NCI-H1105 treated with DMSO at 0.1 percent for 48 hours (cell line): ENCODE data around the gene MARK3.

Experiments used
- DNase-seq: peaks from one replicate; lab custom pipeline; 2025; lab: John Stamatoyannopoulos, UW

MARK3 gene

DNA sequence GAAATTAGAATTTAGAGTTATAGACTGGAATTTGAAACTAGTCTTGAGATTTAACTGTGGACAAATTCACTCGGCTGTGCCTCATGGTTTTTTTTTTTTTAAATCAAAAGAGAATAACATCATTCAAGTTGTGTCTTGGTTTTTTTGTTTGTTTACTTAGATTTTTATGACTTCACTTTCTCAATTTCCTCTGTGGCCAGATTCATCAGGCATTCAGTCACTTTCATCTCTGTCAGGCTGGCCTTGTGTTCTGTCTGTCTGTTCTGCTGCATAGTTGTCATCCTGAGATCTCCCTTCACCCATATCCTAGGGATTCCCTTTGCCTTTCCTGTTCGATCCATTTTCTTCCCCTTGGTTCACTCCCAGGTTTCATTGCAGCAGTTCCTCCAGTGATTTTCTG, 10.0 kb downstream of the MARK3 start:
- DNase-seq = no peak

DNA sequence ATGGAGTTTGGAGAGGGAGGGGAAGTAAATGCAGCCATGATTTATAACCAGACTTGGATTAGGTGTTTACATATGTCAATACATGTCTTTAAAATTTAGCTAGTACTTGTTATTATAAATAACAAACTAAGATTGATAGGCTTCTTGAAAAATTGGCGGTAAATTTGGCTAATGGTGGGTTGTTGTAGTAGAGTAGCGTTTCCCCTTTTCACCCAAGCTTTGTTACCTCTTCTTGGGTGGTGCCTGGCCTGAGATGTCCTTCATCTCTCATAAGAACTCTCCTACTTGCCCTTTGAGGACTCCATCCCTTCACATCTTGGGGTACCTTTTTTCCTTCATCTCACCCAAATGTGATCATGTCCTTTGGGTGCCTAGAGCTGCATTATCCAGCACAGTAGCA, 11.2 kb downstream of the MARK3 start:
- no peak for DNase-seq

DNA sequence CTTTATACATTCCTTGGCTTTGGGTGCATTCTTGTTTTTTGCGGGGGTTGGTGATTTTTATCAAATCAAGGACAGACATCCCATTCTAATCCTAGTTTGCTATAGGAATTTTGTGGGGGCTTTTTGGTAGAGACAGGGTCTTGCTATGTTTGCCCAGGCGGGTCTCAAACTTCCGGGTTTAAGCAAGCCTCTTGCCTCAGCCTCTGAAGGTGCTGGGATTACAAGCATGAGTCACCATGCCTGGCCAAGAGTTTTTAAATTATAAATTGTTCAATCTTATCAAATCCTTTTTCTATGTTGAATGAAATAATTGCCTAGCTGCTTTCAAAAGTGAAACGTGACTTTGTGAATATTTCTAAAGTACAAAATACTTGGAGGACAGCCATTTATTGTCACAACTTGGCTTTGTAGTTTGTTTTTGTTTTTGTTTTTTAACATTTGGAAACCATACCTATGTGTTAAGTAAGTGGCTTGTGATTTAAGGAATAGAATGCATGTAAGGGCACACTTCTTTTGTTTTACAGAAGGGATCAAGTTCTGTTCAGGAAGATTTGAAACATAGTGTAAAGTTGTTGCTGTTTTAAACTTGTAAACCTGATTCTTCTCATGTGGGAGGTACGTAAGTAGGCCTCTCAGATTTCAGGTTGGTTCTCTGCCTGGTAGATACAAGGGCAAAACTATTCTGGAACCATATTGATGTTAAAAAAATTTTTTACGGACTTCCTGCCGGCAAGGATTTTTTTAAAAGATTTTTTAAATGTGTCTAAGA, 13.4 kb downstream of the MARK3 start:
- DNase-seq = no peak

DNA sequence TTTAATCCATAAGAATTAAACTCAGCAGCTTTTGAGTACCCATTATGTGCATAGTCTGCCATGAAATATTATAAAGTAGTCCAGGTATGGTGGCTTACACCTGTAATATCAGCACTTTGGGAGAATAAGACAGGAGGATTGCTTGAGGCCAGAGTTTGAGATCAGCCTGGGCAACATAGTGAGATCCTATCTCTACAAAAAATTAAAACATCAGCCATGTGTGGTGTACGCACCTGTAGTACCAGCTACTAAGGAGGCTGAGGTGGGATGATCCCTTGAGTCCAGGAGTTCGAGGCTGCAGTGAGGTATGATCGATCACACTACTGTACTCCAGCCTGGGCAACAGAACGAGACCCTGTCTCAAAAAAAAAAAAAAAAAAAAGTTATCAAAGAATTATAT, 15.3 kb downstream of the MARK3 start:
- no peak for DNase-seq

DNA sequence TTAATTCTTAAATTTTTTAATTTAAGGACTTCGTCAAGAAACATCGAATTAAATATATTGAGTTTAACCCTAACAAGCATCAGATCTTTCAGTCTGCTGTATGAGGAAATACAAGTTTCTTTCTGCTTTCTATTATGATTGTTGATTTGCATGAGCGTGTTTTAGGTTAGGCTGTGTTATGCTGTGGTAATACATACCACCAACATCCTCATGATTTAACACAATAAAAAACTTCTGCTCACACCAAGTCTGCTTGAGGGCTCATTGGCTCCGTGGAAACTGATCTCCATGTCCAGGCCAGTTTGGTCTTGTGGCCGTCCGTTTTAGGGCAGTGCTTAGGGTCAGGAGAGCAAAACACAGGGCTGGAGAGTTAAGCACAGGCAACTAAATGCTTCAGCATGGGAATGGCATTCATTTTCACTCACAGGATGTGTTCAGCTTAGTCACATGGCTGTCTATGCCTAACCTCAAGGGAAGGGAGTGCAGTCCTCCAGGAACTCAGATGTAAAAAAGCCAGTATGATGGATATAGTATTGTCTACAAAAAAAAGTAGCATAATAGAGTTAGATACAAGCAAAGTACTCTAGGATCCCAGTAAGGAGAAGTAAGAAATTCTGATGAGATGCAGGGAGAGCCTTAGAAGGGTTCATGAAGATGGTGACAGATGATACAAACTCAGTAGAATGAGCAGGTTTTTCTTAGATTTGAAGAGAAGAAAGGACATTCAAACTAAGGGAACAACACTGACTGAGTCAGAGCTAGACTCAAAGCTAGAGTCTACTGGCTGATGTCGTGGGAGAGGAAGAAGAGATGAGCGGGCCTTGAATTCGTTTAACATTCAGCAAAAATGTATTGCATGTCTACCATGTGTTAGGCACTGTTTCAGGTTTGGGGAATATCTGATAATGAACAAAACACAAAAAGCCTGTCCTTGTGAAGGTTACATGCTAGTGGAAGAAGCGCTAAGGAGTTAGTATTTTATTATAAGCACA, 16.3 kb downstream of the MARK3 start:
- no peak for DNase-seq

DNA sequence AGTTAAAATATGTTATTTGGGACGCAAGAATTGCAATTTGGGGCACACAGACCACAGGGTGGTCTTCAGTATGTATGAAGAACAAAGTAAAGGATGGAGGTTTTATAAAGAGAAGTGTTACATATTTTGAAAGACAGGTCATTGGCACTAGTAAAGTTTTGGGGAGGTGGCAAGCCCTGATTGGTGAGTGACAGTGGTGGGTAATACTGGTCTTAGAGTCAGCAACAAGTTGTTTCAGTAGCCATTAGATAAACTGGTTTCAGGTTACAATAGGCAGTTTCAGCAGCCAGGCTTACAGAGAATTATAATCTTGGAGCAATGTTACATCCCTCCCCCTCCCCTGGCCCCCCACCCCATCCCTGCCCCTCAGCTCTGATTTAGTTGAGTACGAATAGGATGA, 17.5 kb downstream of the MARK3 start:
- DNase-seq = no peak

DNA sequence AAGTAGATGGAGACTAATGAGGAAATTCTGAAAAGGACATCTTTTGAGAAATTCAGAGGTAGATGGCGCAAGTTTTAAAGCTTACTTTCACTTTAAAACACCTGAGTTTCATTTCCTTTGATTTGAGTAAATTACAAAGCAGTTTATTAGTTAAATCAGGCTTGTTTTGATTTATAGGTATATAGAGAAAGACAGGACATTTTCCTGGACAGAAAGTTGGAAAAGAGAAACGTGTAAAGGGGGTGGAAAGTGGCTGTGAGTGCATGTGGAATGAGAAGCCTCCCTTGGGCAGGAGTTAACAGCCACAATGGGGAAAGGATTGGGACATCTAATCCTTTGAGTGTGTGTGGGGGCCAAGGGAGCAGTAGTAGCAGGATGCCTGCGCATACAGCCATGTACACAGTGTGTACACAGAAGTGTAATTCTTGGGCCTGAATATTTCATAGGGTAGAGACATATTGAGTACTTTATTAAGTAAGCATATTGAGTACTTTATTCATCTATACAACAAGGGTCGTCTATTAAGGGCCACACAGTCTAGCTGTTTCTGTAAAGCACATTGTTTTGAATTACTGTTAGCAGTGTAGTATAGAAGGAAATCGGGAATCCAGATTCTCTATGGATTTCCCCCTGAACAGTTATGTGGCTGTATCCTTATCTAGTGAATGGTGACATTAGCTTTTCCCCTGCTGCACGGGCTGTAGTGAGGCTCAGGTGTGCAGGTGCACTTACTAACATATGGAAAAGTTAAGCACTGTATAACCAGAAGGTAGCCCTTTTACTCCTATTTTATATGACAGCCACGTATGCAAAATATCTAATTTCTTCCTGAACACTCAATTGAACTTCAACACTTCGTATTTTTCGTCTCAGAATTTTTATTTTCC, 19.1 kb downstream of the MARK3 start:
- no peak for DNase-seq

DNA sequence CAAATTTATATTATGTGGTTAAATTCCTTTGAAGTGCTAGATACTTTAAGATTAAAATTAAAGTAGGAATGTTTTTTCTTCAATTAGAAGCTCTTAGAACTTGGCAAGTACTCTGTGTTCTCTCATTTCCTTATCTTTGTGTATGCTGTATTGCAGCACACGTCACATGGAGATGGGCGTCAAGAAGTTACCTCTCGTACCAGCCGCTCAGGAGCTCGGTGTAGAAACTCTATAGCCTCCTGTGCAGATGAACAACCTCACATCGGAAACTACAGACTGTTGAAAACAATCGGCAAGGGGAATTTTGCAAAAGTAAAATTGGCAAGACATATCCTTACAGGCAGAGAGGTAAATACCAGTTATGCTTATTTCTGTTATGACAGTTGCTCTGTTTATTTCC, 19.7 kb downstream of the MARK3 start:
- DNase-seq = no peak

DNA sequence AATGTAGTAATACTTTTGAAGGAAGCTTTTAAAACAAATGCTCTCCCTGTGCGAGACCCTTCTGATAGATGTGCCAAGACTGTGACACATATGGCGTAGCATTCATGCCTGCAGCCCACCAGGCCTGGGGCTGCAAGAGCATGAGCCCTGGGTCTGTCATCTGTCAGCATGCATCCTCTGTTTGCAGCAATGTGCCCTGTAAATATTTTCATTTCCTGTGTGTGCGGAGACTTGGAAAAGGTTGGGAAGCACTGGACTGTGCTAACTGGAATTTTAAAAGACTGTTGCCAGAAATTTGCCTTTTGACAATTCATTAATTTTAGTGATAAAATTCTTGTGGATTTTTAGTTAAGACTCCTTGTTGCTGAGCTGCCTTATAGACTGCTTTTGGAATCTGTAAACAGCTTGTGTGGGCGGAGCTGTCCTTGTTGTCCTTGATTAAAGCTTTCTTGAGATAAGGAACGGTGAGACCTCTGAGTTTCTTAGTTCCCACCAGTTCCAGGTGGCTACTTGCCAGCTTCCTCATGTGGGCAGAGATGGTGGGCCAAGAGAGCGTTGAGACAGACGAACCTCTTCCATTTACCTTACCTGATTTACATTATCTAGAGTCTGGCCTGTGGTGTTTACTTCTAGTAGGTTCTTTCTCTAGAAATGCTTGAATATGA, 23.4 kb downstream of the MARK3 start:
- DNase-seq = no peak

DNA sequence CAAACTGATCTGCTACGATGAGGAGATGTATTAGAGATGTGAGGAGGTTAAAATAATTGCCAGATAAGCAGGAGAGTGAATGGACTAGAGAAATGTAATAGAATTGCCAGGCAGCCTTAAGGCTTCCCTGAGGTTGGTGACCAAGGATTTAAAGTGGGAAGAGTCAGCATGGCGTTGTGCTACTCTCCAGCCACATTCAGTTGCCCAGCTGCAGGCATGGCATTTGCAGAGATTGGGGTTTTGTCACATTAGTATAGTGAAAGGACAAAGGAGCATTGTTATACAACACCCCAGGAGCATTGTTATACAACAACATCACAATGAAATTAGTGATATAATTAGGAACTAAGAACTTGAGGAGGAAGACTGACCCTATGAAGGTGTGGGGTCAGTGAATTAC, 31.7 kb downstream of the MARK3 start:
- no peak for DNase-seq

DNA sequence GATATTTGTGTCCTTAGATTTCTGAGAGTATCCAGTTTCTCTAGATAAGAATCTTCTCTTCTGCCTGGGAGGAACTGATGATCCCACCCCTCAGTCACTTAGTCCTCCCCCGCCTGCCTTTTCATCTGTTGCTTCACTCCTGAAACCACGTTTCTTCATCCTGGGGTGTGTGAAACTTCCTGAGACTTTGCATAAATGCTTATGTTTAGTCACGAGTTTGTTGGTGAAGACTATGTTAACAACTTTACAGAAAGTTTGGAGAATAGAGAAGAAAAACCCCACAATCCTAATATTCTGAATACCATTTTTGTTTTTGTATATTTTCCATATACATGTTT, 33.2 kb downstream of the MARK3 start:
- no peak for DNase-seq

DNA sequence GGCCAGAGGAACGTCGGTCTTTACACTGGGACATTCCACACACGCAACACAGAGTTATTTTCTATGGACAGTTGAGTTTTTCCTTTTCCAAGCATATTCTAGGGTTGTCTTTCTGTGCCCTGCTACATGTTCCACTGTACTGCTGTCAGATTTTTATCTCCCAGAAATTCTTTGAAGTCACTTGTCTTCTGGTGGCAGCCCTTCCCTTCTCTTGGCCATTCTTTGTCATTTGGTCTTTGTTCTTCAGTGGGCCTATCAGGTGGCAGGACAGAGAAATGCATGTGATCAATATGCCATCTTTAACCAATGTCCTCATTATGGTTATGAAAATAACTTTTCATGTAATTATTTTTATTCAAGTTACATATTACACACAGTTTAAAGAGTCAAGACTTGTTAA, 36.3 kb downstream of the MARK3 start:
- no peak for DNase-seq

DNA sequence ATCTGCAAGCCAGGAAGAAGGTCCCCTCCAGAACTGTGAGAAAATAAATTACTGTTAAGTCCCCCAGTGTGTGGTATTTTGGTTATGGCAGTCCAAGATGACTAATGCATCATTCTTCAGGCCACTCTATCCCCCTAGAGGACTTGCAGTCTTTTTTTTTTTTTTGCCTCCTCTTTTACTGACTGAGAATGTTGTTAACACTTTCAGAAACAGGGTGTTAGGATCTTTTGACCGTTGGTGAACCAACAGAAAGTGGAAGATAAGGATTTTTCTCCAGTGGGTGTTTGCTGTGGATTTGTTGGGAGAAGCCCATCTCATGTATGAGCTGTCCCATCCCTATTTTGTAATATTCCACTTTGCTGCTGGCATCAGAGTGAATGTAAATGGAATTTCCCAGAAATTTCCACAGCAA, 37.8 kb downstream of the MARK3 start:
- no peak for DNase-seq

DNA sequence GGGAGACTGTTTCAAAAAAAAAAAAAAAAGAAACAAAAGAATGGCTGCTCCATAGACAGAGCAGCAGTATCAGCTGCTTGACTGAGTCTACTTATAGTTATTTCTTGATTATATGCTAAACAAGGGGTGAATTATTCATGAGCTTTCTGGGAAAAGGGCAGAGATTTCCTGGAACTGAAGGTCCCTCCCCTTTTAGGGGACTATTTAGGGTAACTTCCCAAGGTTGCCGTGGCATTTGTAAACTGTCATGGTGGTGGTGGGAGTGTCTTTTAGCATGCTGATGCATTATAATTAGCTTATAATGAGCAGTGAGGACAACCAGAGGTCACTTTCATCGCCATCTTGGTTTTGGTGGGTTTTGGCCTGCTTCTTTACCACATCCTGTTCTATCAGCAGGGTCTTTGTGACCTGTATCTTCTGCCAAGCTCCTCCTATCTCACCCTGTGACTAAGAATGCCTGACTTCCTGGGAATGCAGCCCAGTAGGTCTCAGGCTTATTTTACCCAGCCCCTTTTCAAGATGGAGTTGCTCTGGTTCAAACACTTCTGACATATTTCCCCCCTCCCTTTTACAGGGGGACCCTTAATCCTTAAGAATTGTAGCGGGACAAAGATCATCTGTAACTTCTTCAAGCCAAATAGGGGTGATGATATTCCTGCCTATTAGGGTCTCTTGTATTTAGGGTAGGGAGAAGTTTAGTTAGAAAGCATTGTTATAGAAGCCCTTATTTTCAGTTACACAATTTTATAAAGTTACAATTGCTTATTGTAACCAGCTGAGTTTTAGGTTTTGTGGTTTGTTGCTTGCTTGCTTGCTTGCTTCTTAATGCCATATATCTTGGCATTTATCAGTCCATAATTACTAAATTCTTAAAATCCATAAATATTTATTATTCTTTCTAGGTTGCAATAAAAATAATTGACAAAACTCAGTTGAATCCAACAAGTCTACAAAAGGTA, 42.5 kb downstream of the MARK3 start:
- no peak for DNase-seq

DNA sequence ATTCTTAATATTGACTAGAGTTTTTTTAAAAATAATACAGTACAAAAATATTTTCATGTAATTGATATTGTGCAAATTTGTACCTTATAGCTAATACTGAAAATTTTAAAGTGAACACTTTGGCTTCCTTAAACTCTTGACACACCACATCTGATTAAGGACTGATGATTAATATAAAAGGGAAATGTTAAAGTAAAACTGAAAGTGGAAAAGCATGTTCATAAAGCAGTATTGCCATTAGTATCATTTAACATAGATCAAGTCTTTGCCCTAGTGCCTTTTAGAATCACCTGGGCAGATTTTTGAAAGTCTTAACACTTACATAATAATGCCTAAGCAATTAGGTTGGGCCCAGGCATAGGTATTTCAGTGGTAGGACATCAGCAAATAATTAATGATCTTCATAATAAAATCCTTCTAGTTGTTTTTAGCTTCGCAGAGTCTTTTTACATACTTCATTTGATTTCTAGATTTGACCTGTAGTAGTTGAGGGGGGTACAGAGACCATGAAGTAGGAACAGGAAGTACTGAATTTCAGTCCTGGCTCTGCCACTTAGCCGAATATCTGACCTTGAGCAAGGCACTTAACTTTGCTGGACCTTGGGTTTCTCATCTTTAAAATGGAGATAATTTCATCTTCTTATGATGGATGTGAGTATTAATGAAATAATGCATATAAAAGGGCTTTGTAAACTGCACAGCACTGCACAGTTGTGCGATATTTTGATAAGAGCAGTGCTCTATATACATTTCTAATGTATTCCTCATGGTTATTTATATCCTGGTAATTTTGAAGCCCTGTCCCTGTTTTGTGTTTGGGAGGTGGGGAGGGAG, 43.7 kb downstream of the MARK3 start:
- no peak for DNase-seq

DNA sequence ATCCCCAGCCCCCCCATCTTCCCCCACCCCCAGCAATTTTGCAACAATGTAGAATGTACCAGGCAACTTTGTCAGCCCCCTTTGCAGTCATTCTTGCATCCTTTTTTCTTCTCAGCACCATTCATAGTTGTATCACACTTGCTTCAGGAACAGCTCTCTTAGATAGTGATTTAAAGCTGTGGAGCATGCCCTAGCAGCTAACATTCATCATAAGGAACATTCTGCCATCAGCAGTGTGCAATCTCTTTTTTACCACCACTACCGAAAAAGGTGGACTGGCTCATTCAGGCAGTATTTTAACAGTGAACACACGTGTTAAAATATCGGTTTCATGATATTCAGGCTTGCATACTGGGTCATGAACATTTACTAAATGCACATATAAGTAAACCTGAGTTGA, 45.1 kb downstream of the MARK3 start:
- DNase-seq = no peak

DNA sequence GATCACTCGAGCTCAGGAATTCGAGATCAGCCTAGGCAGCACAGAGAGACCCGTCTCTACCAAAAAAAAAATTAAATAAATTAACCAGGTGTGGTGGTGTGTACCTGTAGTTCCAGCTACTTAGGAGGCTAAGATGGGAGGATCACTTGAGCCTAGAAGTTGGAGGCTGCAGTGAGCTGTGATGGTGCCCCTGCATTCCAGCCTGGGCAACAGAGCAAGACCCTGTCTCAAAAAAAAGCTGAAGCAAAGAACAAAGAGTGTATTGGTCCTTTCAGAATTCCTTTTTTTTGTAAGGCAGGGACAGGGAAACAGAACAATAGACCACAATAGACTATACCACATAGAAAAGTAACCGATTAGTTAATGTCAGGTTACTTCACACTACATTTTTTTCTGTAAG, 47.4 kb downstream of the MARK3 start:
- no peak for DNase-seq

DNA sequence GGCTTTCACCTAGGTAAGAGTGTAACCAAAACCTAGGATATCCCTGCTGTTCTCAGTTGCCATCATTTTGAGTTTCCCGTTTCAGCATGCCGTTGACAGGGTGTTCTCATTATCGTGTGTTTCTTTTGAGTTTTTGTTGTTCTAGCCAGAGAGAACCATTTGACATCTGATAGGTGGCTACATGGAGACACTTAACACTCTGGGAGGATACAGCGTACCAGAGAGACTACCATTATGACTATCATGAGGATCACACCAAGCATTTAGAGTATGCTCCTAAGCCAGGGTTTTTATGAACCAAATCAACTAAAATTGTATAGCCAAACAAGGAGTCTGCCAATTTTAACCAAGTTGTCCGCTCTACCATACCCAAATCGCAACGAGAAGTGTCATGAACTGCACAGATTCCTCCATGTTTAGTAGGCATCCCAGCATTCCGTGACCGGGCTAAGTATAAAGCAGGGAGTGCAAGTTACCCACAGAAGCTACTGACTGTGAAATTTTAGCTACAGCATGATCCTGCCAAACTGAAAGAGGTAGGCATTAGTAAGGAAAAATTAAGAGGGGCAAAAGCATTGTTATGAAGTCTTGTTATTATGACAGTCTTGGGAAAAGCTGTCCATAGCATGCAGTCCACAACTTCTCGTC, 48.8 kb downstream of the MARK3 start:
- no peak for DNase-seq

DNA sequence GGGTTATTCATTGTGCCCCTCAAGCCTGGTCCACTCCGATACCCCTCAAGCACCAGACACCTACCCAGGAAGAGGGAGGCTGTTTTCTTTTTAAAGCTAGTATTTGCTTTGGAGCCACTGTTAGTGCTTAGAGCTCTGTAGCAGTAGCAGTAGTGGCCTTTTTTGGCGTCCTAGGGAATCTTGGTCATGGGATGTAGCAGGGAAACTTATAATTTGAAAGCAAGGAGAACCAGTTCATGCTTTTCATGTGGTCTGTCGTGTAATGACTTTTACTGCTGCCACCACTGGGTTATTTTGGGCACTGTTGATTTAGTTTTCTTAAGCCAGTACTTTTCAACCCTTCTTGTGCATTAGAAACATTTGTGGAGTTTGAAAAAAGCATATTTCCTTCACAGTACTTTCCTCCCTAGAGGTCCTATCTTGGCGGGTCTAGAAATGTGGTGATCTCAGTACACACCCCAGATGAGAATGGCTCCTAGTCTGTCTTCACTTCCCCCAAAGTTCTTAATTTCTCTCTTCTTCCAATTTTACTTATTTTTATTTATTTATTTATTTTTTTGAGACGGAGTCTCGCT, 49.7 kb downstream of the MARK3 start:
- no peak for DNase-seq
